ENCODE measurements around the gene PROZ.
"Not testable (repeated sequence)": the region's sequence is repeated elsewhere in the genome, so short reads cannot be mapped to it uniquely, and the experiment has no call there.

Gene PROZ

DNA sequence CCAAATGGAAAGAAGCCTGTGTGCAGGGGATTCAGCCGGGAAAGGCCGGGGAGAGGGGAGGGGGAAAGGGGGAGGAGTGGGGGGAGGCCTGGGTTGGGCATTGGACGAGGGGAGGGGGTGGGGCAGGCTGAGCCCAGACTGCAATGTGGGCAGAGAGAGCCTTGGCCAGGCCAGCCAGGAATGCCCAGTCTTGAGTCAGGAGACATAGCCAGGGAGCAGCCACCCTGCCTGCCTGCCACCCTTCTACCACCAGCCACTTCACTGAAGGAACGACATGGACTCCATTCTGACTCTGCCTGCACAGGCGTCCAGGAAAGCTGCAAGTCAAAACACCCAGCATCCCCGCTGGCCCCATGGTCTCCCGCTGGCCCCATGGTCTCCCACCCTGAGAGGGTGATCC lies 498 bp downstream of the PROZ start:
- DNase-seq: no peak

DNA sequence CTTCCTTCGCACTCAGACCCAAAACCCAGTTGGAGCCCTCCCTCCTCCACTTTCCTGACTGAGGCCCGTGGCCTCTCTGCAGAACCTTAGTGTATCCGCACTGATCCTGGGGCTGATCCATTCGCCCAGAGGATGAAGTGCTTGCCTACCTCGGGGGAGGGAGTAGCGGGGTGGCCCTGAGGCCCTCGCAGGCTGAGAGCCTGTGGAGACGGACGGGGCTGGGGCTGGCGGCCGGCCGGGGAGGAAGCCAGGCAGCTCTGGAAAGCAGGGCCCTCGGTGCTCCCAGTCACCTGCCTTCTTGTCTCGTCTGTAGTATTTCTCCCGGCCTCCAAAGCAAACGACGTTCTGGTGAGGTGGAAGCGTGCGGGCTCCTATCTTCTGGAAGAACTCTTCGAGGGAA lies 1.3 kb downstream of the PROZ start:
- no peak for DNase-seq

DNA sequence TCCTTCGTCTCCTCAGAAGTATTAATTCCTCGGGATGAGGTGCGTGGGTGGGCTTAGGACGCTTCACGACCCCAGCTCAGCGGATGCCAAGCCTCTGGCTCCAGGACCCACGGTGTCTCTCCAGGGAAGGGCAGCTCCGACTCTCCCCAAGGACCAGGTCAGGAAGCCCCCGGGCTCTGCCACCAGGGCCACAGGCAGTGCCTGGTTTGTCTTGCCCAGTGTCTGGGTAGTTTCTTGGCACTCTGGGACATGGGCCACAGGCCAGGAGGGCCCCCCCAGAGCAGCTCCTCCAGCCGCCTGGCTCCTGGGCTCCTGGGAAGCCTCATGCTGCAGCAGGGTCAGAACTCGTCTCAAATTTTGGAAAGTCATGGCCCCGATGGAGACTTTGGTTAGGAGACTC lies 2.5 kb downstream of the PROZ start:
- no peak for DNase-seq

DNA sequence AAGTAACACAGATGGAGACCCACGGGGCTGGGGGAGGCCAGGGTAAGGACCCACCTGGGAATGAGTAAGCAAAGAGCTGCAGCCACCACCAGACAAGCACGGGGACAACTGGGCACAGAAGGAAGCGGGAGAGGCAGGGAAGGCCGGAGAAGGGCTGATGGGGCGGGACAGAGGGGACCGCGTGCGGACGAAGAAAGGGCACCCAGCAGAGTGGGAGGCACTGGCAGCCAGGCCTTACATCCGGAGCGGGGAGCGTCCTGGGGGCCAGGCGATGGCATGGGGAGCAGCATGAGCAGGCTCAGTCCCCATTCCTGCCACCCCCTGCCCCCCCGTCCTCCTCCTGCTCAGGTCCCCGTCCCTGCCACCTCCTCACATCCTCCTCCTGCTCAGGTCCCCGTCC lies 3.0 kb downstream of the PROZ start:
- DNase-seq: no peak

DNA sequence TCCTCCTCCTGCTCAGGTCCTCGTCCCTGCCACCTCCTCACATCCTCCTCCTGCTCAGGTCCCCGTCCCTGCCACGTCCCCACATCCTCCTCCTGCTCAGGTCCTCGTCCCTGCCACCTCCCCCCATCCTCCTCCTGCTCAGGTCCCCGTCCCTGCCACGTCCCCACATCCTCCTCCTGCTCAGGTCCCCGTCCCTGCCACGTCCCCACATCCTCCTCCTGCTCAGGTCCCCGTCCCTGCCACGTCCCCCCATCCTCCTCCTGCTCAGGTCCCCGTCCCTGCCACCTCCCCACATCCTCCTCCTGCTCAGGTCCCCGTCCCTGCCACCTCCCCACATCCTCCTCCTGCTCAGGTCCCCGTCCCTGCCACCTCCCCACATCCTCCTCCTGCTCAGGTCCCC lies 3.5 kb downstream of the PROZ start:
- not testable (repeated sequence) for DNase-seq

DNA sequence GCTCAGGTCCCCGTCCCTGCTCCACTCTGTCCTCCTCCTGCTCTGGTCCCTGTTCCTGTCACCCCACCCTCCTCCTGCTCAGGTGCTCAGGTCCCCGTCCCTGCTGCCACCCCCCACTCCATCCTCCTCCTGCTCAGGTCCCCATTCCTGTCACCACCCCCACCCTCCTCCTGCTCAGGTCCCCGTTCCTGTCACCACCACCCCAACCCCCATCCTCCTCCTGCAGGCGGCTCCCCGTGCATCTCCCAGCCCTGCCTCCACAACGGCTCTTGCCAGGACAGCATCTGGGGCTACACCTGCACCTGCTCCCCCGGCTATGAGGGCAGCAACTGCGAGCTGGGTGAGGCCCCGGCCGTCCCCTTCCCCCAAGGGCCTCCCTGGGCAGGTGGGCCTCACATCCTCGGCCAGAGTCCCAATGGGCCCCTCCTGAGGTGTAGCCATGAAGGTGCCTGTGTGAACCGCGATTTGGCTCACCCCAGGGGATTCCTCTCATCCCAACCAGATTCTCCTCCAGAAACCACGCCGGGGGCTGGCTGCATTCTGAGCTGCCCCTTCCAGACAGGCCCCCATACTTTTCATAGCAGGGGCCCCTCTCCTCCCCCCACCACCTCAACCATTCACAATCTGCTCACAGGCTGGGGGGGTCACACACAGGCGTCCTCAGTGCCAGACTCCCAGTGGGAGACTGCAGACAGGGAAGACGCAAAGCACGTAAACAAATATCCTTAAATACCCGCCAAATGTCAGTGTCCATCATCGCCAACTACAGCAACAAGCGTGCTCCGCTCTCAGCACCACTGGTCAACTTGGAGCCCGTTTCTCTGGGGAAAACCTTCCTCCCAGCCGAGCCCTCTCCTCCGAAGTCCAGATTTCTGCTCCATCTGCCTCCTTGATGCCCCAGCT lies 4.6 kb downstream of the PROZ start:
- DNase-seq: no peak

DNA sequence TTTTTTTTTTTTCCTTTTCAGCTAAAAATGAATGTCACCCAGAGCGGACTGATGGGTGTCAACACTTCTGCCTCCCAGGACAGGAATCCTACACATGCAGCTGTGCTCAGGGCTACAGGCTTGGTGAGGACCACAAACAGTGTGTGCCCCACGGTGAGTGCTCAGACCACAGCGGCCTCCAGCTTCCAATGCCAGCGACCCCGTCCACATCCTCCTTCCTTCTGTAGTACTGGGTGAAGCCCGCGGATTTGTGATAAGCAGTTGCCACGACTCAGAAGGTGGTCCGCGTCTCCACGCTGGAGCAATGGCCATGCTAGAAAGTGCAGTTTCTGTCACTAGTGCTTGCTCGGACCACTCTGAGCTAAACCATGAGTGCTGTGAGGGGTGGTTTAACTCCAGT lies 6.0 kb downstream of the PROZ start:
- no peak for DNase-seq

DNA sequence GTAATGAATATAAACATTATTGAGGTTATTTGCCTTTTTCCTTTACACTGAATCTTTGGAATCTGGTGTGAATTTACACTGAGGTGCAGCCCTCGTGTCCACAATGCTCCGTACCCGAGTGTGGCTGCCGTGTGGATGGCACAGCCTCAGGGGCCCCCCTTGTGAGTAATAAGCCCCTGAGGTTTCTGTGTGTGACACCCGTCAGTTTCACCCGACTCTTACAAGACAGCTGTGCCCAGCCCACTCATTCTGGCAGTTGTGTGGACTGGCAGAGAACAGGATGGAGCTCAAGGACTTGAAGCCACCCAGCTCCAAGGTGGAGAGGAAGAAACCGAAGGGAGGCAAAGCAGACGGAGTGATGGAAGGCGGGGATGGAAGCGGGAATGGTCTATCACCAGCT lies 7.8 kb downstream of the PROZ start:
- DNase-seq: no peak

DNA sequence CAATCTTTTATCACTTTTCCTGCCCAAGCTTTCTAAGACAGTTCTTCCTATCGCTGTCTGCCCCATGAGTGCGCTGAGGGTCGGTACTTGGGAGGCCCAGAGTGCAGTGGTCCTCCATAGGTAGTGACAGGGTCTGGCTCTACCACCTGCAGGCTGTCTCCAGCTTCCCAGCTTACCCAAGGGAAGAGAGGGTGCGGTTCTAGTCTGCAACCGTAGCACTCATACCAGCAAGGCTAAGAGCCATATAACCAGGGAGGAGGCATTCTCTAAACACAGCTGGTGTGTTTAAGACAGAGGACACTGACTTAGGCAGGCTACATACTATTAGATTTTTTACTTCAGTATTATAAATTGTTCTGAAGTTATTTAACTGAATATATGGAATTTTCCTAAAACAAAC lies 8.2 kb downstream of the PROZ start:
- no peak for DNase-seq

DNA sequence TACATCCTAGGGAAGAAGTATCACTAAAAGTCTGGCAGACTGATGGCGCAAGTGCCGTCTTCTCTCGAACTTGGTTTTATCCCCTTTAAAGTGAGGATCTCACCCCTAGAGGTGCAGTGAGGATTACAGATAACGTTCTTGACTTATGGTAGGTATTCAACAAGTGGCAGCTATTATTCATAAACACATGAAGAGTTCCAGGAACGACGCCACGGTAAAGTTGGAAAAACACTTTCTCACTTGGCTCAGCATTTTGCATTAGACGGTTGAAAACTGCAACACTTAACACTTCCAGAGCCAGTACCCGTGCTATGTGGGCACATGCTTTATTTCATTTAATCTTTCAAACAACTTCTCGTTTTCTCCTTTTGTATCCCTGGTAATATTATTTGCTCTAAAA lies 8.7 kb downstream of the PROZ start:
- DNase-seq: no peak

DNA sequence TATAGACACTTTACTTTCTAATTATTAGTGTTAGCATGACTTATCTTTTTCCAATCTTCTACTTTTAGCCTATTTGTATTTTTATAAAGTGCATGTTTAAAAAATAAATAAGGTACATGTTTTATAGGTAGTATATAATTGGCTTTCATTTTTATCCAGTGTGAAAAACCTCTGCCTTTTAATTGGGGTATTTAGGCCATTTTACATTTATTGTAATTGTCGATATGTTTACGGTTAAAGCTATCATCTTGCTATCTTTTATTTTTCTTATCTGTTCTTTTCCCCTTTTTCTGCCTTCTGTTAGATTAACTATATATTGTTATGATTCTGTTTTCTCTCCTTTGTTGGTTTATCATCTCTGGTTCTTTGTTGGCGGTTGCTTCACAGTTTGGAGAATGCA lies 9.1 kb downstream of the PROZ start:
- DNase-seq: no peak

DNA sequence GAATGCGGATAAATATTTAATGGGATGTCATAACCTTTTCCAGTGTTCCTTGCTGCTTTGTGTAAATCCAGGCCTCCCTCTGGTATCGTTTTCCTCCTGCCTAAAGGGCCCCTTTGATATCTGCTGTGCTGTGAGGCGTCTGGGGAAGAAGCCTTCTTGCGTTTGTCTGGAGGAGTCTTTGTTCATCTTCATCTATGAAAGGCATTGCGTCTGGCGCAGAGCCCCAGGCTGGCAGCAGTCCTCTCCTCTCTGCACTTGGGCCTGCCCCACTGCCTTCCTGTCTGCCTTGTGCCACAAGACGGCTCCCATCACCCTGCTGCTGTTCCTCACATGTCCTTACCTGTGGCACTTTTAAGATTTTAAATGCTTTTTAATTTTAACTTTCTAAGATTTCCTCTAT lies 9.8 kb downstream of the PROZ start:
- DNase-seq: no peak

DNA sequence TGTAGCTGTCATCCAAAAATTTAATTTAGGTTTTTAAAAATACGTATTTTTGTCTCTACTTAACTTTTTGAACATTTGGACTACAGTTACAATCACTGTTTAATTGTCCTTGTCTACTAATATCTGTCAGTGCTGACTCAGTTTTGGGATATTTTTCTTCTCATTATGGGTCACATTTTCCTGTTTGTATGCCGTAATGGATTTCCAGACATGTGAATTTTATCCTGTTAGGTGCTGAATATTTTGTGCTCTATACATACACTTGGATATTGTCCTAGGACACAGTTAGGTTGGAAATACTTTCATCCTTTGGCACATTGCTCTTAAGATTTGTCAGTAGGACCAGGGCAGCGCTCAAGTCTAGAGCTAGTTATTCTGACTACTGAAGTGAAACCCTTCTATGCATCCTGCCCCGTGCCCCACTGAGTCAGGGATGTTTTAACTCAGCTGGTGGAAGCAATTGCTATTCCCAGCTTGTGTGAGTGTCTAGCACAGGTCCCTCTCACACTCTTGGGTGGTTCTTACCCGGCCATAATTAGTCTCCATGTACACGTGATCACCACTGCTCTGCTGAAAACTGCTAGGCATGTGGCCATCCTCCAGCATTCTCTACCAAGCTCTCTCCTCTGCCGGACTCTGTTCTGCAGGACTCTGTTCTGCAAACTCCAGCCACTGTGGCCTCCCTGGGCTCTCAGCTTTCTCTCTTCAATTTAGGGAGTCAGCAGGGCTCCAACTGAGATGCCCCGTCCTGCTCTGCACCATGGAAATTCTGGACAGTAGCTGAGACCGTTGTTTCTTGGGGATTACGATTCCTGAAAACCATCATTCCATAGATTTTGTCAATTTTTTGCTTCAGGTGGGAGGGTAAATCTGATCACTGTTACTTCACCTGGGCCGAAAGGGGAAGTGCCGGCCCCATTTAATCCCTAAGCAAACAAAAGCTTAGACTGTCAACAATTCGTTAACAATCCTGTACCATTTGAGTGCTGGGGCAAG lies 11.1 kb downstream of the PROZ start:
- no peak for DNase-seq

DNA sequence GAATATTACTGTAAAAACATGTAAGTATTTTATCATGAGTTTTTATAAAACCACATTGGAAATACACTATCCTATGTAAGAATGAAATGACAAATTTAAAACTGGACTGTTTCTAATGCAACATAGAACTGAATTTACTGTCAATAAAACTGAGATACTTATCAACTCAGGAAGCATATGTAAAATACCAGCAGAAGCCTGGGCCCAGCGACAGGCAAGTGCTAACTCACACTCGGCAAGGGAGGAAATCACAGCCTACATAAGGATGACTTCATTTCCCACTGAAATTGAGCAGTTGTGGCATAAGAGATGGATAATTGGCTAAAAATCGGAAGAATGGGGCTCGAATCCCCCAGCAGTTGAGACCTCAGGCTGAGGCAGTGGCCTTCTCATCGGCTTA lies 12.1 kb downstream of the PROZ start:
- DNase-seq: no peak

DNA sequence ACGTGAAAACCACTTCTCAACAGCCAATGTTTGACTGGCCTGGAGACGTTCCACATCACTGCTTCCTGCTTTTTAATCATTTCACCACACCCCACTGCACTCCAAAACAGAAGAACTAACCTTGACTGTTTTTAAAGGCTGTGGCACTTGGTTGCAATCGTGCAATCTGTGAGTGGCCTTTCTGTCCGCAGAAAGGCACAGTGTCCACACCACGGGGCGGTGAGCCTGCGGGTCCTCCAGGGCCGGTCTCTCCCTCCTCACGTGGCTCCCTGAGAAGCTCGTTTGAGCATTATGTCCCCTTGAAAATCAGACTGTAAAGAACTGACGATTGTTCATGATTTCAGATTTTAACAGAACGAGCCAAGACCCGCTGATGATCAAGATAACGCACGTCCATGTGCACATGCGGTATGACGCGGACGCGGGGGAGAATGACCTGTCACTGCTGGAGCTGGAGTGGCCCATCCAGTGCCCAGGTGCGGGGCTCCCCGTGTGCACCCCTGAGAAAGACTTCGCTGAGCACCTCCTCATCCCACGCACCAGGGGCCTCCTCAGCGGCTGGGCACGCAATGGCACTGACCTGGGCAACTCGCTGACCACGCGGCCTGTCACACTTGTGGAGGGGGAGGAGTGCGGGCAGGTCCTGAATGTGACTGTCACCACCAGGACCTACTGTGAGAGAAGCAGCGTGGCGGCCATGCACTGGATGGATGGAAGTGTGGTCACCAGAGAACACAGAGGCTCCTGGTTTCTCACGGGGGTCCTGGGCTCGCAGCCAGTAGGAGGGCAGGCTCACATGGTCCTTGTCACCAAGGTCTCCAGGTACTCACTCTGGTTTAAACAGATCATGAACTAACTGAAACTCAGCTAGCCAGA lies 13.0 kb downstream of the PROZ start:
- no peak for DNase-seq

DNA sequence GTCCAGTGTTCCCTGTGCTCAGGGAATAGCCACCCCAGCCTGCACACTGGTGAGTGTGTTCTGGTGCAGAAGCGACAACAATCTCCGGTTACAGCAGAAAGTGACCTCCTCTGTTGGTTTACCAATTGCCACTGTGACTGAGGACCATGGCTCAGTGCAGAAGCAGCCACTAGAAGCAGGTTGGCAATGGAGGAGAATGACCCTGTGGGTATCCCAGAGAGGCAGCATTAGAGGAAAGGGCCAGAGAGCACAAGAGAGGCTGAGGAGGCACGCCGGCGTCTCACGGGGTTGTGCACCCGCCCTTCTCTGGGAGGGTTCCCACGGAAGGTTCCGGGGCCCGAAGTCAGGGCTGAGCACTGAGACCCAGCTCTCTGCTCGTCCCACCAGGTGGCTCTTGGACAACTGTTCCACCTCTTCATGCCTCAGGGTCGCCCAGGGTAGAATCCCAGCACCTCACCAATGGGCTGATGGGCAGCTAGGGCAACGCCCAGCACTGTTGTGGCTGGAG lies 14.0 kb downstream of the PROZ start:
- DNase-seq: no peak

DNA sequence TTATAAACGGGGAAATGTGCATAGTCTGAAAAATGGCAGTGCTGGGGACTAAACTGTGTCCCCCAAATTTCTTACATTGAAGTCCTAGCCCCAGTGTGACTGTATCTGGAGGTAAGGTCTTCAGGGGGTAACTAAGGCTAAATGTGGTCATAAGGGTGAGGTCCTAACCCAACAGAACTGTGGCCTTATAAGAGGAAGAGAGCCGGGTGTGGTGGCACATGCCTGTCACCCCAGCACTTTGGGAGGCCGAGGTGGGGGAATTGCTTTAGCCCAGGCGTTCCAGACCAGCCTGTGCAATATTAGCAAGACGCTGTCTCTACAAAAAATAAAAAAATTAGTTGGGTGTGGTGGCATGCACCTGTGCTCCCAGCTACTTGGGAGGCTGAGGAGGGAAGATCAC lies 17.8 kb downstream of the PROZ start:
- no peak for DNase-seq

DNA sequence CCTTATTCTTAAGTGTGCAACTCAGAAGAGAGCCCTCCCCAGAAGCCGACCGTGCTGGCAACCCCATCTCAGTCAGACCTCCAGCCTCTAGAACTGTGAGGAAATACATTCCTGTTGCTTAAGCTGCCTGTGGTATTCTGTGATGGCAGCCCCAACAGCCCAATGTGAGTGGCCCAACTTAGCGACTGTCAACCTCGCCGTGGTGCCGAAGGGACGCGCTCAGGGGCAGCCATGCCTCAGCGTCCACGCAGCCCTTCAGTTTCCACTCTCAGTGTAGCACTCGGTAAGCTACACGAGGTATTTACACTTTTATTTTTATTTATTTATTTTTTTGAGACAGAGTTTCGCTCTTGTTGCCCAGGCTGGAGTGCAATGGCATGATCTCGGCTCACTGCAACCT lies 18.4 kb downstream of the PROZ start:
- DNase-seq: no peak

DNA sequence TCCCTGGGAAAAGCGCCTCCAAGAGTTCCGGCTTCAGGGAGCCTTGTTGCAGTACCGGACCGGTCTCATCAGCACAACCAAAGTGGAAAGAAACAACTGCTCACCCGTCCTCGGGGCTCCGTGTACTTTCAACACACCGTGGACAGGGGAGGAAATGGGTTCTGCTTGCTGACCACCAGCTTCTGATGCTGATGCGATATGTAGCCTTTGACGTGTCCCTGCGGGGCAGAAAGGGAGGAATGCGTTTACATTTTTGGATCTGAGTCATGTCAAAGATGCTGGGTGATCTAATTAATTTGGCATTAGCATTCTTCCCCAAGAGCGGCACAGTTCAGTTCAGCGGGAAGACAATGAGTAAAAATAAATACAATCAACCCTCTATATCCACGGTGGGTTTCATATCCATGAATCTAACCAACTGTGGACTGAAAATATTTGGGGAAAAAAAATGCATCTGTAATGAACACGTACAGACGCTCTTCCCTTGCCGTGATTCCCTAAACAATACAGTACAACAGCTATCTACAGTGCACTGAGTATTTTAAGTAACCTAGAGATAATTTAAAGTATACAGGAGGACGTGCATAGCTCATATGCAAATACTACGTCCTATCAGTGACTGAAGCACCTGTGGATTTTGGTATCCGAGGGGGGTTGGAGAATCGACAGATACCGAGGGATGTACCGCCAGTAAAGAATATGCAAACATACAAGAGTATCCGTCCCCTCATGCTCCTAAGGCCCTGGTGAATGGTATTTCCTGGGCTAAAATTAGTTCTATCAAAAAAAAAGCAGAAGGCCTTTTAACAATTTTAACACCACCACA lies 19.8 kb downstream of the PROZ start:
- no peak for DNase-seq

DNA sequence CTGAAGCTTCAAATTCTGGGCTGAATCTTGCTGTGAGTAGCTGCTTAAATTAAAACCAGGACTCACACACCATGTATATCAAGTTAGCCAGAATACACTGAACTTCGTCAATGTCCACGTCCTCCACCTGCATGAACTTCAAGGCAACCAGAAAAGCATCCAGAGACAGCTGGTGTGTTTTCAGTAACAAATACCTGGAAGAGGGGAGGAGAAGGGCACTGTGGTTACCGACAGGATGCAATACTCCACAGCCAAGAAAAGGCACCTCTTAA lies 20.4 kb downstream of the PROZ start:
- DNase-seq: no peak

DNA sequence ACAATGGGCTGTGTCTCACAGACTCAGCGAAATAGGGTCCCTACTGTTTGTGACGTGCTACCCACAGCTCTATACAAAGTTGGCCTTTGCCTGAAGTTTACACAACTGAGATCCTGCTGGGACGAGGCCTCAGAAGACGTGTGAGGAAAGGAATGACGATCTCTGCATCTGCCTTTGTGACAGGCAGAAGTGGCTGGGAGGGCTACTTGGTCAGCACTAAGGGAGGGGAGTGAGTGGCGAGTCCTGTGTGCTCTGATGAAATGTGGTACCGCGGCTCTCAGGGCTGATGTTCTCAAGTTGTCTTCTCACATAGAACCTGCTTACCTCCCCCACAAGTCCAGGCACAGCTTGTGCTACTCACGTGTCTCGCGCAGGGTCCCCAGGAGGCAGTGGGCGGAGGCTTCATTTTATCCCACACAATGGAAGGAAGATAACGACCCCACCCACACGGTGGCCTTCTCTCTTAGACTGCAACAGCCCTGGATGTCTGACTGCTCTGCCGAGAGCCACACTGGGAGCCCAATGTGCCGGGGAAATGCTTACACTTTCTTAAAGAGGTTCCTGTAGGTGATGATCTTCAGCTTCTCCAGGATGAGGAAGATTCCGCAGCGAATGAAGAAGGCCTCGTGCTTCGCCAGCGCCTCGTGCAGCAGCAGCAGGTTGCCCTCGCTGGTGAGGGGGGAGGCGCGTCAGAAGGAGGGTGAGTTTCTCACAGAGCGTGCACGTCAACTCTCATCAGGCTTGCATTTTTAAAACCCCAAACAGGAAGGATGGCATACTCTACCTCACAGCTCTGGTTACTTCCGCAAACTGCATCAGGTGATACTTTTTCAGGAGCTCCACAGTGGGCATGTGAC lies 21.2 kb downstream of the PROZ start:
- no peak for DNase-seq
